ENCODE data around the gene FAAH2. TPM values are rescaled to one million over a fixed set of nuclear protein-coding genes. Genes with fewer than 3 reads are reported as not detected.
"Not testable (repeated sequence)": the region's sequence is repeated elsewhere in the genome, so short reads cannot be mapped to it uniquely, and the experiment has no call there.

FAAH2 gene
- polyA plus RNA-seq, 2 donors = 5.7 to 7.6 TPM

DNA sequence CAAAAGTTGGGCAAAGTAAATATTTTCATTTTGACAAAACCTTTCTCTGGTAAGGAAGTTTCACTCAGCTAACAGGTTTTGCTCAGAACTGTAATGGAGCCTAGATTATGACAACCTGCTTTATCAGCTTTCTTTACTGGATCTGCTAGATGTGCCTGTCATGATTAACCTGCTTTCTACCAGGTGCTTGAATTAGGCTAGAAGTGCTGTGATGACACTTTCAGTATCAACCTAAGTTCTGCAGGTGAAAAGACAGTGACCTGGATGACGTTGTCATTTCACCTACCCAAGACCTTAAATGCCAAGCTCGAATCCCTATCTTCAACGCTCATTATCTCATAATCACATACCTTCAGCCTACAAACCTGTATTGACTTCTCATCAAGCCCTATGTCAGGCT is 1.5 kb upstream of the FAAH2 start:
- no peaks in the 10 kb centered on the region for H3K4me1 ChIP-seq (ENCODE audit: control insufficient read depth in 2 of 2, insufficient read depth in 2 of 2, low read length in 1 of 2)
- no peaks in the 10 kb centered on the region for H3K36me3 ChIP-seq (ENCODE audit: control insufficient read depth in 2 of 2, insufficient read depth in 2 of 2, low read length in 1 of 2)
- no peak overlapping the region for H3K27ac ChIP-seq (ENCODE audit: low read depth in 2 of 2, low read length in 1 of 2)
- 72 to 85% methylated on average over 3 of the region's 3 CpGs for WGBS, 2 donors
- no peak overlapping the region for H3K4me3 ChIP-seq (ENCODE audit: low read depth in 1 of 2, low read length in 2 of 2)
- H3K27me3 ChIP-seq (ENCODE audit: control insufficient read depth in 1 of 2, insufficient read depth in 2 of 2, low read length in 2 of 2) = no peaks in the 10 kb centered on the region
- no peaks in the 10 kb centered on the region for H3K9me3 ChIP-seq (ENCODE audit: control insufficient read depth in 2 of 2, insufficient read depth in 1 of 2, low read depth in 1 of 2, low read length in 1 of 2)

- Histone ChIP-seq H3K4me3 (ENCODE audit: low read depth in 1 of 2, low read length in 2 of 2) (no peak overlapping the region), H3K27ac (ENCODE audit: low read depth in 2 of 2, low read length in 1 of 2) (no peak overlapping the region), H3K4me1 (ENCODE audit: control insufficient read depth in 2 of 2, insufficient read depth in 2 of 2, low read length in 1 of 2) (no peaks in the 10 kb centered on the region), H3K9me3 (ENCODE audit: control insufficient read depth in 2 of 2, insufficient read depth in 1 of 2, low read depth in 1 of 2, low read length in 1 of 2) (no peaks in the 10 kb centered on the region), H3K36me3 (ENCODE audit: control insufficient read depth in 2 of 2, insufficient read depth in 2 of 2, low read length in 1 of 2) (no peaks in the 10 kb centered on the region), H3K27me3 (ENCODE audit: control insufficient read depth in 1 of 2, insufficient read depth in 2 of 2, low read length in 2 of 2) (no peaks in the 10 kb centered on the region)
- 30 to 41% methylated on average over 1 of the region's 1 CpG for WGBS, 2 donors
These were observed 2.6 kb downstream of the FAAH2 start for GRCh38 chrX:57289089-57289488.

DNA sequence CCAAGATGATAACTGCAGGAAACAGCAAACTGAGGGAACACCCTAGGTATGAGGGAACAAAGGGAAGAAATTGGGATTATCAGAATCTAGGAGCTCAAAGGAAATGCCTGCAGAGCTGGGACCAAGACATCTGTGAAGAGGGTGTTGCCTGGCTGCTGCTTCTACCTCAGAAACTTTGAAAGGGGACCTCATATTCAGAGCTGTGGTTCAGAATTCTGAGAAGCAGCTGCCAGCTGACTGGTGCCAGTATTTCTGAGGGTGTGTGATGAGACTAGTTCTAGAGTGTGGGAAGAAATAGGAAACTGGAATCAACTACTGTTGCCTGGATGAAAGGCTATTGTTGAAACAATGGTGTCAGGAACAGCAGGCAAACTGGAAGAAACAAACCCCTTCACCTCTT is 8.5 kb downstream of the FAAH2 start:
- Histone ChIP-seq H3K4me3 (ENCODE audit: low read depth in 1 of 2, low read length in 2 of 2) (no peak overlapping the region), H3K9me3 (ENCODE audit: control insufficient read depth in 2 of 2, insufficient read depth in 1 of 2, low read depth in 1 of 2, low read length in 1 of 2) (no peaks in the 10 kb centered on the region), H3K27me3 (ENCODE audit: control insufficient read depth in 1 of 2, insufficient read depth in 2 of 2, low read length in 2 of 2) (no peaks in the 10 kb centered on the region), H3K27ac (ENCODE audit: low read depth in 2 of 2, low read length in 1 of 2) (no peak overlapping the region), H3K4me1 (ENCODE audit: control insufficient read depth in 2 of 2, insufficient read depth in 2 of 2, low read length in 1 of 2) (no peaks in the 10 kb centered on the region), H3K36me3 (ENCODE audit: control insufficient read depth in 2 of 2, insufficient read depth in 2 of 2, low read length in 1 of 2) (no peaks in the 10 kb centered on the region)

- WGBS, 2 donors = 95 to 97% methylated on average over 5 to 6 of the region's 6 CpGs
- not testable (repeated sequence) for H3K27me3 ChIP-seq (ENCODE audit: control insufficient read depth in 1 of 2, insufficient read depth in 2 of 2, low read length in 2 of 2); H3K36me3 ChIP-seq (ENCODE audit: control insufficient read depth in 2 of 2, insufficient read depth in 2 of 2, low read length in 1 of 2); H3K27ac ChIP-seq (ENCODE audit: low read depth in 2 of 2, low read length in 1 of 2); H3K4me3 ChIP-seq (ENCODE audit: low read depth in 1 of 2, low read length in 2 of 2); H3K9me3 ChIP-seq (ENCODE audit: control insufficient read depth in 2 of 2, insufficient read depth in 1 of 2, low read depth in 1 of 2, low read length in 1 of 2); H3K4me1 ChIP-seq (ENCODE audit: control insufficient read depth in 2 of 2, insufficient read depth in 2 of 2, low read length in 1 of 2)
These were observed 9.2 kb downstream of the FAAH2 start for GRCh38 chrX:57295679-57296078.

DNA sequence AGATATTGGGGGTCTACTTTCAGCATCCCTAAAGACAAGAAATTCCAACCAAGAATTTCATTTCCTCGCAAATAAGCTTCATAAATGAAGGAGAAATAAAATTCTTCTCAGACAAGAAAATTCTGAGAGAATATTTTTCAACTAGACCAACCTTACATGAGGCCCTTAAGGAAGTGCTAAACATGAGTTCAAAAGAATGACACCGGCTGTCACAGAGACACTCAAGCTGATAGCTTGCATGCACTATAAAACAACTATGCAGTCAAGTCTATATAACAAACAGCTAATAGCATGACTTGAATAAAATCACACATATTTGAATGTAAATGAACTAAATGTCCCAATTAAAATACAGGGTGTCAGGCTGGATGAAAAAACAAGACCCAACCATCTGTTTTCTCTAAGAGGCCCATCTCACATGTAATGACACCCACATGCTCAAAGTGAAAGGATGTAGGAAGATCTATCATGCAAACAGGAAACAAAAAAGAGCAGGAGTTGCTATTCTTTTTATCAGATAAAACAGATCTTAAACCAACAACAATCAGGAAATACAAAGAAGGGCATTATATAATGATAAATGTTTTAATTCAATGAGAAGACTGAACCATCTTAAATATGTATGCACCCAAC is 27.2 kb downstream of the FAAH2 start:
- Histone ChIP-seq H3K4me1 (ENCODE audit: control insufficient read depth in 2 of 2, insufficient read depth in 2 of 2, low read length in 1 of 2) (no peaks in the 10 kb centered on the region), H3K27me3 (ENCODE audit: control insufficient read depth in 1 of 2, insufficient read depth in 2 of 2, low read length in 2 of 2) (no peaks in the 10 kb centered on the region), H3K4me3 (ENCODE audit: low read depth in 1 of 2, low read length in 2 of 2) (no peak overlapping the region), H3K36me3 (ENCODE audit: control insufficient read depth in 2 of 2, insufficient read depth in 2 of 2, low read length in 1 of 2) (peaks cover 0 to 7% of the 10 kb centered on the region in 2 donors), H3K9me3 (ENCODE audit: control insufficient read depth in 2 of 2, insufficient read depth in 1 of 2, low read depth in 1 of 2, low read length in 1 of 2) (peaks cover 0 to 5% of the 10 kb centered on the region in 2 donors), H3K27ac (ENCODE audit: low read depth in 2 of 2, low read length in 1 of 2) (no peak overlapping the region)
- 90 to 92% methylated on average over 2 of the region's 2 CpGs for WGBS, 2 donors

DNA sequence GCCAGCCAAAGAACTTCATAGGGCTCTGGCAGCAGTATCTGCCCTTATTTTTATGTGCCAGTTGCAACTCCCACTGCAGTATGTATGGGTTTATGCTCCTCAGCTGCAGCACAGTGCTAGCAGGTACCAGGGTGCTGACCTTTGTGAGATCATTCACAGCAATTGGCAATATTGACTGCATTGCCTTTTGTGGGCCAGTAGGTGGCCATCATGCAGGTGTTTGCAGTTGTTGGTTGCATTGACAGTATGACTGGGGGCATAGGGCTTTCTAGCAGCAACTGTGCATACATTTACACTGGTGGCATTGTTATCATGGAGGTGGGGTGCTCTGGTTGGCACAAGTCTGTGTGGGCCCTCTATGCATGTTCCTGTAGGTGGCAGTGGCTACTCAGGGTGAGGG is 42.5 kb downstream of the FAAH2 start:
- Histone ChIP-seq H3K4me3 (ENCODE audit: low read depth in 1 of 2, low read length in 2 of 2) (no peak overlapping the region), H3K27me3 (ENCODE audit: control insufficient read depth in 1 of 2, insufficient read depth in 2 of 2, low read length in 2 of 2) (no peaks in the 10 kb centered on the region), H3K4me1 (ENCODE audit: control insufficient read depth in 2 of 2, insufficient read depth in 2 of 2, low read length in 1 of 2) (no peaks in the 10 kb centered on the region), H3K27ac (ENCODE audit: low read depth in 2 of 2, low read length in 1 of 2) (no peak overlapping the region), H3K36me3 (ENCODE audit: control insufficient read depth in 2 of 2, insufficient read depth in 2 of 2, low read length in 1 of 2) (no peaks in the 10 kb centered on the region), H3K9me3 (ENCODE audit: control insufficient read depth in 2 of 2, insufficient read depth in 1 of 2, low read depth in 1 of 2, low read length in 1 of 2) (no peaks in the 10 kb centered on the region)

DNA sequence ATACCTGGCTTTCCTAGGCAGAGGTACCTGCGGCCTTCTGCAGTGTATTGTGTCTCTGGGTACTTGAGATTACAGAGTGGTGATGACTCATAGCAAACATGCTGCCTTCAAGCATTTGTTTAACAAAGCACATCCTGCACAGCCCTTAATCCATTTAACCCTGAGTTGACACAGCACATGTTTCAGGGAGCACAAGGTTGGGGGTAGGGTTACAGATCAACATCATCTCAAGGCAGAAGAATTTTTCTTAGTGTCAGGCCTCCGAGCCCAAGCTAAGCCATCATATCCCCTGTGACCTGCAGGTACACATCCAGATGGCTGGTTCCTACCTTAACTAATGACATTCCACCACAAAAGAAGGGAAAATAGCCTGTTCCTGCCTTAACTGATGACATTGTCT is 49.3 kb downstream of the FAAH2 start:
- H3K9me3 ChIP-seq (ENCODE audit: control insufficient read depth in 2 of 2, insufficient read depth in 1 of 2, low read depth in 1 of 2, low read length in 1 of 2); H3K36me3 ChIP-seq (ENCODE audit: control insufficient read depth in 2 of 2, insufficient read depth in 2 of 2, low read length in 1 of 2); H3K27me3 ChIP-seq (ENCODE audit: control insufficient read depth in 1 of 2, insufficient read depth in 2 of 2, low read length in 2 of 2); H3K27ac ChIP-seq (ENCODE audit: low read depth in 2 of 2, low read length in 1 of 2); H3K4me3 ChIP-seq (ENCODE audit: low read depth in 1 of 2, low read length in 2 of 2); H3K4me1 ChIP-seq (ENCODE audit: control insufficient read depth in 2 of 2, insufficient read depth in 2 of 2, low read length in 1 of 2): not testable (repeated sequence)
- 46 to 50% methylated on average over 2 of the region's 2 CpGs for WGBS, 2 donors

GRCh38 chrX:57353472-57354132 is 67.1 kb downstream of the FAAH2 start:
- H3K4me3 ChIP-seq (ENCODE audit: low read depth in 1 of 2, low read length in 2 of 2) = no peak overlapping the region
- WGBS, 2 donors = 60 to 65% methylated on average over 2 of the region's 2 CpGs

GRCh38 chrX:57364145-57364544 is 77.6 kb downstream of the FAAH2 start:
- no peaks in the 10 kb centered on the region for H3K27me3 ChIP-seq (ENCODE audit: control insufficient read depth in 1 of 2, insufficient read depth in 2 of 2, low read length in 2 of 2)
- 37 to 45% methylated on average over 1 of the region's 1 CpG for WGBS, 2 donors

More at GRCh38 chrX:57353472-57354132, 67.1 kb downstream of the FAAH2 start:
- no peaks in the 10 kb centered on the region for H3K27me3 ChIP-seq (ENCODE audit: control insufficient read depth in 1 of 2, insufficient read depth in 2 of 2, low read length in 2 of 2)
- no peaks in the 10 kb centered on the region for H3K9me3 ChIP-seq (ENCODE audit: control insufficient read depth in 2 of 2, insufficient read depth in 1 of 2, low read depth in 1 of 2, low read length in 1 of 2)
- no peaks in the 10 kb centered on the region for H3K4me1 ChIP-seq (ENCODE audit: control insufficient read depth in 2 of 2, insufficient read depth in 2 of 2, low read length in 1 of 2)
- no peaks in the 10 kb centered on the region for H3K36me3 ChIP-seq (ENCODE audit: control insufficient read depth in 2 of 2, insufficient read depth in 2 of 2, low read length in 1 of 2)
- H3K27ac ChIP-seq (ENCODE audit: low read depth in 2 of 2, low read length in 1 of 2) = no peak overlapping the region

GRCh38 chrX:57366430-57366829 is 79.9 kb downstream of the FAAH2 start:
- WGBS, 2 donors = 78 to 91% methylated on average over 4 of the region's 4 CpGs
- Histone ChIP-seq H3K27me3 (ENCODE audit: control insufficient read depth in 1 of 2, insufficient read depth in 2 of 2, low read length in 2 of 2) (no peaks in the 10 kb centered on the region), H3K27ac (ENCODE audit: low read depth in 2 of 2, low read length in 1 of 2) (no peak overlapping the region), H3K4me3 (ENCODE audit: low read depth in 1 of 2, low read length in 2 of 2) (no peak overlapping the region), H3K9me3 (ENCODE audit: control insufficient read depth in 2 of 2, insufficient read depth in 1 of 2, low read depth in 1 of 2, low read length in 1 of 2) (no peaks in the 10 kb centered on the region), H3K36me3 (ENCODE audit: control insufficient read depth in 2 of 2, insufficient read depth in 2 of 2, low read length in 1 of 2) (no peaks in the 10 kb centered on the region), H3K4me1 (ENCODE audit: control insufficient read depth in 2 of 2, insufficient read depth in 2 of 2, low read length in 1 of 2) (no peaks in the 10 kb centered on the region)

More at GRCh38 chrX:57364145-57364544, 77.6 kb downstream of the FAAH2 start:
- Histone ChIP-seq H3K4me1 (ENCODE audit: control insufficient read depth in 2 of 2, insufficient read depth in 2 of 2, low read length in 1 of 2) (no peaks in the 10 kb centered on the region), H3K36me3 (ENCODE audit: control insufficient read depth in 2 of 2, insufficient read depth in 2 of 2, low read length in 1 of 2) (no peaks in the 10 kb centered on the region), H3K27ac (ENCODE audit: low read depth in 2 of 2, low read length in 1 of 2) (no peak overlapping the region), H3K9me3 (ENCODE audit: control insufficient read depth in 2 of 2, insufficient read depth in 1 of 2, low read depth in 1 of 2, low read length in 1 of 2) (no peaks in the 10 kb centered on the region), H3K4me3 (ENCODE audit: low read depth in 1 of 2, low read length in 2 of 2) (no peak overlapping the region)

Measured in esophagus (tissue), 2 donors.